Omental fat pad (tissue), 4 donors: Measurements from ENCODE around the gene DNAJB8. TPM values are rescaled to one million over a fixed set of nuclear protein-coding genes. Genes with fewer than 3 reads are reported as not detected.

ENCODE experiments used
- ATAC-seq: fragments of 150-250 bp; one replicate; pipeline ENCODE4 v1.9.1; 2016; ENCODE audit warnings: mild to moderate bottlenecking, moderate library complexity; ENCODE audit not compliant: low FRiP score
- DNase-seq: peaks from one replicate; pipeline ENCODE4 v3.0.0-alpha.2; 2019; ENCODE audit warnings: low spot score
- CTCF ChIP-seq, 3 donors: fragments of 450-650 bp; IDR thresholded peaks; one replicate each; pipeline ENCODE4 v1.5.1; 2016 to 2017; ENCODE audit warnings: antibody characterized with exemption in 3 of 3, mild to moderate bottlenecking in 3 of 3, moderate library complexity in 2 of 3
- total RNA-seq, 4 donors: library from RNA; depleted of rRNA; stranded (reverse); fragments of >200 nt; gene quantifications; one replicate each; pipeline ENCODE4 v1.1.0, GENCODE V29; 2016

DNAJB8 gene
- not detected for total RNA-seq

GRCh38 chr3:128466840-128467541 is at the start of gene DNAJB8:
Gene DNAJB8 (minus strand): TSS chr3:128466890. CDS start chr3:128463245, 3,645 bp downstream.
- TF ChIP-seq CTCF (IDR thresholded peaks at IDR 0.05) = no peak
- DNase-seq (no peak), ATAC-seq (no peak)

- DNase-seq (no peak), ATAC-seq (no peak)
- no peak for TF ChIP-seq CTCF (IDR thresholded peaks at IDR 0.05)
Measured at GRCh38 chr3:128515967-128516366, 49.3 kb upstream of the DNAJB8 start.

DNA sequence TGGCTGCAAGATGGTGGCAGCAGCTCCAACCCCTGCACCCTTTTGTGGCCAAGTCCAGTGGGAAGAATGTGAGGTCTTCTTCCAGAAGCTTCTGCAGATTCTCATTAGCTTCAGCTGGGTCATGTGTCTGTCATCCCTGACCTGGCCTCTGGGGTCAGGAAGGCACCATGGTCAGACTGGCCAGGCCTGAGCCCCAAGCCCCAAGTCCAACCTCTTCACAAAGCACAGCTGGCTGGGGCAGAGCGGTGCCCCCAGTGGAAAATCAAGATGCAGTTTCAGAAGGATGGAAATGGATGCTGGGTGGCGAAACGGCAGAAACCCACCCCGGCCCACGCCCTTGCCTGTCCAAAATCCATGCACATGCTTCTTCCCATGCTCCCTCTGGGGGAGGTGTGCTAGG is 42.2 kb upstream of the DNAJB8 start:
- no peak for TF ChIP-seq CTCF (IDR thresholded peaks at IDR 0.05)
- DNase-seq = no peak
- ATAC-seq = no peak

DNA sequence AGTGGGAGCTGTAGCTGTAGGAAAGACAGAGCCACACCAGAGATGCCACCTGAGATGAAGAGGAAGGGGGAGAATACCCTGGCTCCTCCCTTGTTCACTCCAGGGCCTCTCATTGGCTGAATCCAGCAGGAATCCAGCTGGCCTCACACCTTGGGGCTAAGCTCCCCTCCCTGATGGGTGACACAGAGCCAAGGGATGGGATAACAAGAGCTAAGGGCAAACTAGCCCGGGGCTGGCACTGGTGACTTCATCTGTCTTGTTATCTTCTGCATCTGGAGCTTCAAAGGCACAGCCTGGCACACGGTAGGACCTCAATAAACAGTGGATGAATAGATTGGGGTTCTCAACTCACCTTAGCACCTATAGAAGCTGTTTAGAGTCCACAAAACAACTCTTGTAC is 40.1 kb upstream of the DNAJB8 start:
- no peak for TF ChIP-seq CTCF (IDR thresholded peaks at IDR 0.05)
- no peak for DNase-seq
- ATAC-seq = no peak

DNA sequence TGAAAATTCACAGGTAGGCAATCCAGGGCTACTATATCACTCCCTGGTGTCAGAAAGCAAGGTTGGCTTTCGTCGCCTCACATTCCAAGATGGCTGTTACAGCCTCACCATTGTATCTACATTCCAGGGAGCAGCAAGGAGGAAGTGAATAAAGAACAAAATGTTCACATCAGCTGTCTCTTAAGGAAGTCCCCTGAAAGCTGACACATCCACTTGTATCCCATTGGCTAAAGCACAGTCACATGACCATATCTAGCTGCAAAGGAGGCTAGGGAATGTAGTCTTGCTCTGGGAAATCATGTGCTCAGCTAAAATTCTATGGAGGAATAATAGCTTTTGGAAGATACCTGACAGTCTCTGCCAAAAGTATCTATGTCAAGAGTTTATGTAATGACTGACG is 39.1 kb upstream of the DNAJB8 start:
- TF ChIP-seq CTCF (IDR thresholded peaks at IDR 0.05) = no peak
- ATAC-seq (no peak), DNase-seq (no peak)

- TF ChIP-seq CTCF (IDR thresholded peaks at IDR 0.05) = no peak
- DNase-seq = no peak
- ATAC-seq = no peak
Measured at GRCh38 chr3:128504963-128505730, 38.5 kb upstream of the DNAJB8 start.

DNA sequence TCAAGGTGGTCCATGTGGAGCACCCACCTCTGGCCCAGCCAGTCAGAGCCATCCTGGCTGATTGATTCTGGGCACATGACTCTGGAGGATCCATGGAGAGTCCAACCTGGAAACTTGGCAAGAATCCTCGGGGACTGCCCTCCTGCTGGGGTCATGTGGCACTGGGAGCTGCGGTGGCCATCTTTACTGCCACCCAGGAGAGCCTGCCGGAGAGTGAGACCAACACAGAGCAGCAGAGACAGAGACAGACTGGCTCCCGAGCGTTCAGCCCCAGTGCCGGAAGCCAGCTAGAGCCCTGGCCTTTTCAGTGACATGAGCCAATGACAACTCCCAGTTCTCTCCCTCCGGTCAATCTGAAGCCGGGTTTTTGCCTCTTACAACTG is 37.8 kb upstream of the DNAJB8 start:
- no peak for ATAC-seq
- TF ChIP-seq CTCF (IDR thresholded peaks at IDR 0.05) = no peak

More for the DNA sequence above, 37.8 kb upstream of the DNAJB8 start:
- DNase-seq = no peak
